A673 (cell line): ENCODE data around the gene ZNF837.

Experiments used
- EZH2 ChIP-seq: fragments of 200-600 bp; sonication (generic); IDR thresholded peaks from 2 replicates; pipeline ENCODE4 v1.6.1; 2017; ENCODE audit warnings: borderline replicate concordance, low read depth, mild to moderate bottlenecking, mixed read lengths, antibody characterized with exemption, low read length; ENCODE audit not compliant: poor library complexity, severe bottlenecking
- TF ChIP-seq, protein P1 (sequence below): fragments of 300-800, 200-600 bp; sonication (generic); conservative IDR thresholded peaks from 2 replicates; pipeline ENCODE4 v1.5.1; 2017; ENCODE audit warnings: low read depth, mild to moderate bottlenecking, antibody characterized with exemption, low read length, moderate library complexity, mixed read lengths

DNA sequence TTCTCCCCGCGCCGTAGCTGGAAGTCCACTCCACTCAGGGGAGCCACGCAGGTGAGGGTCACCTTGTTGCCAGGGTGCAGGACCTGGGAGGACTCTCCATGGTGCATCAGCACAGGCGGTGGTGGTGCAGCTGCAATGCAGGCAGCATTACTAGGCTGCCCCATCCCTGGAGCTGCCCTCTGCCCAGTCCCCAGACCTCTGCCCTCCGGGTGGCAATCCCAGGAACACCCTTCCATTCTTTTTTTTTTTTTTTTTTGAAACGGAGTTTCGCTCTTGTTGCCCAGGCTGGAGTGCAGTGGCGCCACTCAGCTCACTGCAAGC is 29.3 kb downstream of the ZNF837 start:
- TF ChIP-seq, protein P1, sequence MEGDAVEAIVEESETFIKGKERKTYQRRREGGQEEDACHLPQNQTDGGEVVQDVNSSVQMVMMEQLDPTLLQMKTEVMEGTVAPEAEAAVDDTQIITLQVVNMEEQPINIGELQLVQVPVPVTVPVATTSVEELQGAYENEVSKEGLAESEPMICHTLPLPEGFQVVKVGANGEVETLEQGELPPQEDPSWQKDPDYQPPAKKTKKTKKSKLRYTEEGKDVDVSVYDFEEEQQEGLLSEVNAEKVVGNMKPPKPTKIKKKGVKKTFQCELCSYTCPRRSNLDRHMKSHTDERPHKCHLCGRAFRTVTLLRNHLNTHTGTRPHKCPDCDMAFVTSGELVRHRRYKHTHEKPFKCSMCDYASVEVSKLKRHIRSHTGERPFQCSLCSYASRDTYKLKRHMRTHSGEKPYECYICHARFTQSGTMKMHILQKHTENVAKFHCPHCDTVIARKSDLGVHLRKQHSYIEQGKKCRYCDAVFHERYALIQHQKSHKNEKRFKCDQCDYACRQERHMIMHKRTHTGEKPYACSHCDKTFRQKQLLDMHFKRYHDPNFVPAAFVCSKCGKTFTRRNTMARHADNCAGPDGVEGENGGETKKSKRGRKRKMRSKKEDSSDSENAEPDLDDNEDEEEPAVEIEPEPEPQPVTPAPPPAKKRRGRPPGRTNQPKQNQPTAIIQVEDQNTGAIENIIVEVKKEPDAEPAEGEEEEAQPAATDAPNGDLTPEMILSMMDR = no peak
- no peak for TF ChIP-seq EZH2
